AG04449 (cell line): ENCODE measurements around the gene CTPS2.
A peak's percentile ranks its signal among the peaks of the same experiment; 100 is the strongest.
"Not testable (repeated sequence)": the region's sequence is repeated elsewhere in the genome, so short reads cannot be mapped to it uniquely, and the experiment has no call there.

Experiments used
- CTCF ChIA-PET: fragments of 350-600 bp; formaldehyde crosslinking; extraction: SDS; loops from one replicate; lab custom pipeline; 2021; ENCODE audit warnings: antibody characterized with exemption; lab: Yijun Ruan, JAX
- POLR2A ChIA-PET: fragments of 400-600, 350-600 bp; formaldehyde crosslinking; extraction: SDS; loops from one replicate; lab custom pipeline; 2020; ENCODE audit warnings: antibody characterized with exemption, inconsistent platforms; lab: Yijun Ruan, JAX
- DNase-seq: peaks from one replicate; pipeline ENCODE4 v3.0.0-alpha.2; 2010; ENCODE audit warnings: low read depth, low spot score
- H3K4me3 ChIP-seq: 2 replicates; pipeline ENCODE4 v1.5.1; 2011; ENCODE audit warnings: low read depth, mild to moderate bottlenecking, control low read depth, low read length
- CTCF ChIP-seq: IDR thresholded peaks from one replicate; pipeline ENCODE4 v1.5.1; 2011; ENCODE audit warnings: mild to moderate bottlenecking, moderate library complexity, low read length, control low read depth, inconsistent platforms; ENCODE audit not compliant: insufficient read depth; ENCODE audit errors: missing control alignments

CTPS2 gene

GRCh38 chrX:16577483-16578029 lies 134.9 kb downstream of the CTPS2 start:
- no peak overlapping the region for H3K4me3 ChIP-seq
- CTCF ChIA-PET = interaction anchor here (1.0 kb wide), 1 partner anchor 140 kb away, joined by 3 read pairs; no protein-coding TSS in a partner anchor
- POLR2A ChIA-PET = no interaction called here
- DNase-seq = no peak
- TF ChIP-seq CTCF = no peak

- POLR2A ChIA-PET = not testable (repeated sequence)
These were observed 137.1 kb downstream of the CTPS2 start for GRCh38 chrX:16575388-16575787.

GRCh38 chrX:16573781-16574180 lies 138.7 kb downstream of the CTPS2 start:
- ChIA-PET POLR2A (no interaction called here), CTCF (interaction anchor here (1.8 kb wide), 1 partner anchor 137 kb away, joined by 5 read pairs; no protein-coding TSS in a partner anchor)
- no peak for TF ChIP-seq CTCF
- no peak overlapping the region for H3K4me3 ChIP-seq
- DNase-seq = peak; percentile 36

More at GRCh38 chrX:16575388-16575787, 137.1 kb downstream of the CTPS2 start:
- CTCF ChIA-PET = interaction anchor here (1.8 kb wide), 1 partner anchor 139 kb away, joined by 5 read pairs; no protein-coding TSS in a partner anchor
- DNase-seq, H3K4me3 ChIP-seq: not testable (repeated sequence)

- POLR2A ChIA-PET = no interaction called here
- no peak for TF ChIP-seq CTCF
These were observed 144.8 kb downstream of the CTPS2 start for GRCh38 chrX:16567681-16568080.

GRCh38 chrX:16566571-16566970 lies 145.9 kb downstream of the CTPS2 start:
- TF ChIP-seq CTCF = no peak
- no peak overlapping the region for H3K4me3 ChIP-seq
- no peak for DNase-seq
- ChIA-PET POLR2A (no interaction called here), CTCF (no interaction called here)

More at GRCh38 chrX:16567681-16568080, 144.8 kb downstream of the CTPS2 start:
- no peak overlapping the region for H3K4me3 ChIP-seq
- DNase-seq = no peak
- CTCF ChIA-PET = no interaction called here

- no peak overlapping the region for H3K4me3 ChIP-seq
- POLR2A ChIA-PET = no interaction called here
- no peak for TF ChIP-seq CTCF
- no peak for DNase-seq
- CTCF ChIA-PET = no interaction called here
These were observed 152.3 kb downstream of the CTPS2 start for GRCh38 chrX:16560173-16560572.

GRCh38 chrX:16559206-16559619 lies 153.3 kb downstream of the CTPS2 start:
- H3K4me3 ChIP-seq = no peak overlapping the region
- ChIA-PET POLR2A (no interaction called here), CTCF (no interaction called here)
- no peak for DNase-seq
- TF ChIP-seq CTCF = no peak
